Measurements from ENCODE around the gene RALGPS1. TPM values are rescaled to one million over a fixed set of nuclear protein-coding genes. Genes with fewer than 3 reads are reported as not detected.

RALGPS1 gene
- total RNA-seq, 4 donors from 2014 or later: 27.3 to 42.1 (median 39.1) TPM

DNA sequence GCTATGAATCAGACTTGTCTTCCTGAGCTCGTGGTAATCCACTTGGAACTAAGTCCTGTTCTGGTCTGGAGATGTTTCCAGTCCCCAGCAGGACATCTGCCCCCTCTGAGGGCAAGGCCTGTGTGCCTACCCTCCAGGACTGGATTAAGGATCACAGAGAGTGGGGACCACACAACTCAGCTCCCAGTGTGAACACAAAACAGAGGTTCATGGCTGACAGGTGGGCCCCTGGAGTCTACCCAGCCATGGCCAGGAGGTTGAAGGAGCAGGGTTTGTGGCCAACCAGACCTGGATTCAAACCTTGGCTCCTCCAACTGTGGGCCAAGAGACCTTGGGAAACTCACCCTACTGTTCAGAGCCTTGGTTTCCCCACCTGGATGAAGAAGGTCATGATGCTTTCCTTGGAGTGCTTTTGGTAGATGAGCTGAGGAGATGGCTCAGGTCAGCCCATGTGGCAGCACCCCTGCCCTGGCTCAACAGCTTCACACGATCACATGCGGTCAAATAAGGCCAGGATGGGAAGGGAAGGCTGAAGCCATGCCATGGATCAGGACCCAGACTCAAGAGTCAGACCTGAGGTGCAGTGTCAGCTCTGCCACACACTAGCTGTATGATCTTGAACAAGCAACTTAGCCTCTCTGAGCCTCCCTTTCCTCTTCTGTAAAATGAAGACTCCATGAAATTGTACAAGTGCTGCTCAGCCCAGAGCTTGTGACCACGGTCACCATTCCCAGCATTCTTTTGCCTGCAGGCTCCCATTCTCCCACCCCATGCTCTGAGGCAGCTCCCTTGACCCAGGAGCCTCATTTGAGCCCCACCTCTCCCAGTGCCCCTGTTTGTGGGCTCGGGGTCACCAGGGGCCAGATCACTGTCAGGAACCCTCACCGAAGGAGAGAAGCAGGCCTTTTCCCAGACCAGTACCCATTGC lies 235.1 kb downstream of the RALGPS1 start:
- H3K4me3 ChIP-seq (replicated peaks in 1 of 3): no peak overlapping the region
- H3K4me1 ChIP-seq: peaks cover 0 to 10% of the 10 kb centered on the region in 2 donors
- H3K27ac ChIP-seq: no peak overlapping the region
- no peak for DNase-seq
- H3K9me3 ChIP-seq: no peaks in the 10 kb centered on the region
- 94 to 95% methylated on average over 6 of the region's 6 CpGs for WGBS, 2 donors
- TF ChIP-seq, protein P1, sequence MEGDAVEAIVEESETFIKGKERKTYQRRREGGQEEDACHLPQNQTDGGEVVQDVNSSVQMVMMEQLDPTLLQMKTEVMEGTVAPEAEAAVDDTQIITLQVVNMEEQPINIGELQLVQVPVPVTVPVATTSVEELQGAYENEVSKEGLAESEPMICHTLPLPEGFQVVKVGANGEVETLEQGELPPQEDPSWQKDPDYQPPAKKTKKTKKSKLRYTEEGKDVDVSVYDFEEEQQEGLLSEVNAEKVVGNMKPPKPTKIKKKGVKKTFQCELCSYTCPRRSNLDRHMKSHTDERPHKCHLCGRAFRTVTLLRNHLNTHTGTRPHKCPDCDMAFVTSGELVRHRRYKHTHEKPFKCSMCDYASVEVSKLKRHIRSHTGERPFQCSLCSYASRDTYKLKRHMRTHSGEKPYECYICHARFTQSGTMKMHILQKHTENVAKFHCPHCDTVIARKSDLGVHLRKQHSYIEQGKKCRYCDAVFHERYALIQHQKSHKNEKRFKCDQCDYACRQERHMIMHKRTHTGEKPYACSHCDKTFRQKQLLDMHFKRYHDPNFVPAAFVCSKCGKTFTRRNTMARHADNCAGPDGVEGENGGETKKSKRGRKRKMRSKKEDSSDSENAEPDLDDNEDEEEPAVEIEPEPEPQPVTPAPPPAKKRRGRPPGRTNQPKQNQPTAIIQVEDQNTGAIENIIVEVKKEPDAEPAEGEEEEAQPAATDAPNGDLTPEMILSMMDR (IDR thresholded peaks at IDR 0.05): no peak
- no peak for TF ChIP-seq POLR2A (IDR thresholded peaks at IDR 0.05)
- no peaks in the 10 kb centered on the region for H3K36me3 ChIP-seq
- intact Hi-C loops (cut with DNase I): no loop called here
- H3K27me3 ChIP-seq: no peaks in the 10 kb centered on the region

DNA sequence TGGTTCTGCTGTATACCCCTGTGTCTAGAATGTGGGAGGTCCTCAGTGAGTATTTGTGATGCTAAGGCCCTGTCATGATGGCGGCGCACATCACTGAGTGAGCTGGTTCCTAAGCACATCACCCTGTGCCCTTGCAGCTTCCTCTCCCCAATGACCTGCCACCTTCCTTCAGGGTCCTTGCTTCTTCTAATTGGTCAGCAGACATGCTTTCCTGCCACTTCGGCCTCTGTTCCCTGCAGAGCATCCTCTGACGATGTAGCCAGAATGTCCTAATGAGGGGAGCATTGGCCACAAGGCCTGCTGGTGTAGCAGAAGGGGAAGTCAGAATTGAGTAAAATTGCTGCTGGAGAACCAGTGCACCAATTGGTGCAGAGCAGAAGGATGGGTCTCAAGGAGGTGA lies 238.9 kb downstream of the RALGPS1 start:
- no peak for TF ChIP-seq POLR2A (IDR thresholded peaks at IDR 0.05)
- TF ChIP-seq, protein P1 (IDR thresholded peaks at IDR 0.05): no peak
- Histone ChIP-seq H3K27ac (no peak overlapping the region), H3K27me3 (no peaks in the 10 kb centered on the region), H3K36me3 (no peaks in the 10 kb centered on the region), H3K9me3 (no peaks in the 10 kb centered on the region), H3K4me3 (replicated peaks in 1 of 3) (no peak overlapping the region), H3K4me1 (peaks cover 4 to 5% of the 10 kb centered on the region in 2 donors)
- intact Hi-C loops (cut with DNase I): no loop called here
- DNase-seq: no peak
- WGBS, 2 donors: 96 to 97% methylated on average over 4 of the region's 4 CpGs

DNA sequence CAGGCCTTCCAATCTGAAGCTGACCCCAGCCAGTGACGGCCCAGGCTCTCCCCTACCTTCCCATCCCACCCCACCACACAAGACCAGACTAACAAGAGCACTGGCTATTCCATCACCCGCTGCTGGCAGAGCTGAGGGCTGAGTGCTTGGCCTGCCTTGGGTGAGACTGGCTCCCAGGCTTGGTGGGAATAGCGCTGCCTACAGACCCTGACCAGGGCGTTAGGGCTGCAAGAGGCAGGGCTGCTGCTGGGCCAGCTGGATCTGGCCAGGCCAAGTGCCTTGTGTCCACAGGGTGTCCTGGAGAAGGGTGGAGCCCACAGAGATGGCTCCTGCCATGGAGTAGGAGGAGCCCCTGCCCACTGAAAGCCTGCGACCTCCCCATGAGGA lies 239.4 kb downstream of the RALGPS1 start:
- Histone ChIP-seq H3K4me1 (peaks cover 4 to 5% of the 10 kb centered on the region in 2 donors), H3K27ac (no peak overlapping the region), H3K9me3 (no peaks in the 10 kb centered on the region), H3K27me3 (no peaks in the 10 kb centered on the region), H3K36me3 (no peaks in the 10 kb centered on the region), H3K4me3 (replicated peaks in 1 of 3) (no peak overlapping the region)
- WGBS, 2 donors: 93 to 100% methylated on average over 2 to 5 of the region's 5 CpGs
- intact Hi-C loops (cut with DNase I): no loop called here
- DNase-seq: no peak
- TF ChIP-seq POLR2A (IDR thresholded peaks at IDR 0.05): no peak
- TF ChIP-seq, protein P1 (IDR thresholded peaks at IDR 0.05): no peak

DNA sequence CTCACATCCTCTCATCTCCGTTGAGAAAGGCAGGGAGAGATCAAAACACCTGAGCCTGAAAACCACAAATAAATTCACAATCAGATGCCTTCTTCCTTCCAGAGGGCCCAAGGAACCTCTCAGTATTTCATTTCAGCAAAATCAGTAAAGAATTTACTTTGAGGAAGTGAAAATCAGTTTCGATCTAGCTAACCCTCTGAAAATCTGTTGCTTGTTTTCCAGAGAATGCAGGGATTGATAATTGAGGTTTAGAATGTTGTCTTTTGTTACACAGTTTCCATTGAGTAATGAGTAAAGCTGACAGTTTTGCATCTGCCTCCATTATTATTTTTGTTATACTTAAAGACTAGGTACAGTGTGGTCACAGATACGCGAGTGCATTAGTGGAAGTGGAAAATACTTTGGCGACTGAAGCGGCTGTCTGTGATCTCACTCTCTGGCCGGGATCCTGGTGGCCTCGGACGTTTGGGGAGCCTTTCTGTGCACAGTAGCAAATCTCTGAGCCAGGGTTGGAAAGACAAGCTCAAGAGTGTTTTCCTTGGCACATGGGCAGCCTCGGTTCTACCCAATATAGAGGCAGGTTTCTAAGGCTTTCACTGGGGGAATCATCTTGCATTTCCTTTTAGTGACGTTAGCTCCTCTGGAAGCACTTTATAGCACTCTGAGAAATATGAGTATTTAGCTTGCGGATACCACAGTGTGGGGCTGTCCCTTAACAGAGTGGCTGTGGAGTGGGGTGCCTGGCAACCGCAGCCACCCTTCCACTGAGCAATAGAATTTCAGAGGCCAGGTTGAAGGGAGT lies 240.0 kb downstream of the RALGPS1 start:
- H3K36me3 ChIP-seq: no peaks in the 10 kb centered on the region
- no peaks in the 10 kb centered on the region for H3K27me3 ChIP-seq
- H3K9me3 ChIP-seq: no peaks in the 10 kb centered on the region
- peaks cover 4 to 5% of the 10 kb centered on the region in 2 donors for H3K4me1 ChIP-seq
- H3K4me3 ChIP-seq (replicated peaks in 1 of 3): no peak overlapping the region
- TF ChIP-seq, protein P1 (IDR thresholded peaks at IDR 0.05): no peak
- no peak for TF ChIP-seq POLR2A (IDR thresholded peaks at IDR 0.05)
- WGBS, 2 donors: 57 to 58% methylated on average over 13 of the region's 13 CpGs
- no peak for DNase-seq
- H3K27ac ChIP-seq: no peak overlapping the region
- intact Hi-C loops (cut with DNase I): no loop called here
